ENCODE data around the gene CIDEC.
"Not testable (repeated sequence)": the region's sequence is repeated elsewhere in the genome, so short reads cannot be mapped to it uniquely, and the experiment has no call there.

DNA sequence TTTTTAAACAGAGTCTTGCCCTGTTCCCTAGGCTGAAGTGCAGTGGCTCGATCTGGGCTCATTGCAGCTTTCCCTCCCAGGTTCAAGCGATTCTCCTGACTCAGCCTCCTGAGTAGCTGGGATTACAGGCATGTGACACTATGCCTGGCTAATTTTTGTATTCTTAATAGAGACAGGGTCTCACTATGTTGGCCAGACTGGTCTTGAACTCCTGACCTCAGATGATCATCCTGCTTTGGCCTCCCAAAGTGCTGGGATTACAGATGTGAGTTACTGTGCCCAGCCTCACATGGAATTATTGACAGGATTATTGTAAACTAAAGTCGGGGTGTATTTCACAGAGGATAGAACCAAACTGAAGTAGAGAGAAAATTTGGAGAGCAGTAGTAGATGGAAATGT is 15.7 kb upstream of the CIDEC start:
- TF ChIP-seq, protein P1, sequence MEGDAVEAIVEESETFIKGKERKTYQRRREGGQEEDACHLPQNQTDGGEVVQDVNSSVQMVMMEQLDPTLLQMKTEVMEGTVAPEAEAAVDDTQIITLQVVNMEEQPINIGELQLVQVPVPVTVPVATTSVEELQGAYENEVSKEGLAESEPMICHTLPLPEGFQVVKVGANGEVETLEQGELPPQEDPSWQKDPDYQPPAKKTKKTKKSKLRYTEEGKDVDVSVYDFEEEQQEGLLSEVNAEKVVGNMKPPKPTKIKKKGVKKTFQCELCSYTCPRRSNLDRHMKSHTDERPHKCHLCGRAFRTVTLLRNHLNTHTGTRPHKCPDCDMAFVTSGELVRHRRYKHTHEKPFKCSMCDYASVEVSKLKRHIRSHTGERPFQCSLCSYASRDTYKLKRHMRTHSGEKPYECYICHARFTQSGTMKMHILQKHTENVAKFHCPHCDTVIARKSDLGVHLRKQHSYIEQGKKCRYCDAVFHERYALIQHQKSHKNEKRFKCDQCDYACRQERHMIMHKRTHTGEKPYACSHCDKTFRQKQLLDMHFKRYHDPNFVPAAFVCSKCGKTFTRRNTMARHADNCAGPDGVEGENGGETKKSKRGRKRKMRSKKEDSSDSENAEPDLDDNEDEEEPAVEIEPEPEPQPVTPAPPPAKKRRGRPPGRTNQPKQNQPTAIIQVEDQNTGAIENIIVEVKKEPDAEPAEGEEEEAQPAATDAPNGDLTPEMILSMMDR (IDR thresholded peaks at IDR 0.05; ENCODE audit: low read depth, low read length, poor library complexity, severe bottlenecking), result not testable (repeated sequence)
- not testable (repeated sequence) for TF ChIP-seq EZH2phosphoT487 (IDR thresholded peaks at IDR 0.05; ENCODE audit: borderline replicate concordance, low read length)

All from DOHH2 (cell line).